NCI-H2196 (cell line): ENCODE measurements around the gene PICALM.

Experiments used
- DNase-seq: peaks from one replicate; lab custom pipeline; 2025; ENCODE audit not compliant: unreplicated experiment; lab: John Stamatoyannopoulos, UW

PICALM gene

GRCh38 chr11:86079421-86079820 is 10.5 kb upstream of the PICALM start:
- DNase-seq: no peak

GRCh38 chr11:86073948-86074347 is 5.1 kb upstream of the PICALM start:
- DNase-seq: no peak

- DNase-seq: no peak
Measured at GRCh38 chr11:86072211-86072610, 3.3 kb upstream of the PICALM start.

GRCh38 chr11:86070142-86071056 is 1.5 kb upstream of the PICALM start:
- DNase-seq: no peak

- peak; percentile 64 for DNase-seq
Measured at GRCh38 chr11:86069408-86070101, 671 bp upstream of the PICALM start.

- no peak for DNase-seq
Measured at GRCh38 chr11:86068138-86068871, 579 bp downstream of the PICALM start.

- DNase-seq: no peak
Measured at GRCh38 chr11:86067851-86068137, 1.1 kb downstream of the PICALM start.

GRCh38 chr11:86067009-86067850 is 1.7 kb downstream of the PICALM start:
- no peak for DNase-seq

- DNase-seq: no peak
Measured at GRCh38 chr11:86066657-86067008, 2.3 kb downstream of the PICALM start.

- no peak for DNase-seq
Measured at GRCh38 chr11:86066033-86066432, 2.9 kb downstream of the PICALM start.

GRCh38 chr11:86064220-86064803 is 4.6 kb downstream of the PICALM start:
- DNase-seq: no peak

- no peak for DNase-seq
Measured at GRCh38 chr11:86063536-86063935, 5.3 kb downstream of the PICALM start.

GRCh38 chr11:86062719-86063118 is 6.2 kb downstream of the PICALM start:
- DNase-seq: no peak

- no peak for DNase-seq
Measured at GRCh38 chr11:86061483-86062205, 7.2 kb downstream of the PICALM start.

- DNase-seq: no peak
Measured at GRCh38 chr11:86060544-86060943, 8.3 kb downstream of the PICALM start.

- DNase-seq: no peak
Measured at GRCh38 chr11:86058360-86058759, 10.5 kb downstream of the PICALM start.

- DNase-seq: no peak
Measured at GRCh38 chr11:86056351-86056854, 12.5 kb downstream of the PICALM start.

GRCh38 chr11:86052693-86053641 is 15.9 kb downstream of the PICALM start:
- no peak for DNase-seq
